GM12878 (cell line): ENCODE measurements around the gene THNSL1. TPM values are rescaled to one million over a fixed set of nuclear protein-coding genes. Genes with fewer than 3 reads are reported as not detected.

Experiments used
- ATAC-seq: fragments of 200-7000 bp; cut with Tn5 transposase; 3 replicates; pipeline ENCODE4 v1.9.1; 2020; ENCODE audit warnings: mild to moderate bottlenecking, moderate library complexity
- BruUV-seq: library from RNA; stranded (reverse); fragments of 400-500 nt; replicated peaks from 2 replicates; lab custom pipeline; 2021; lab: Mats Ljungman, UMichigan
- CTCF ChIA-PET: fragments of 300-600 bp; sonication (Branson Sonifier 250); formaldehyde crosslinking; extraction: SDS; loops from one replicate; lab custom pipeline; 2021; ENCODE audit warnings: inconsistent platforms; lab: Yijun Ruan, JAX
- POLR2A ChIA-PET: fragments of 350-600 bp; formaldehyde crosslinking; extraction: SDS; loops from one replicate; lab custom pipeline; 2021; ENCODE audit warnings: inconsistent platforms; lab: Charles Lee
- RAD21 ChIA-PET: fragments of 300-600 bp; sonication (Branson Sonifier 250); formaldehyde crosslinking; loops from one replicate; lab custom pipeline; 2023; ENCODE audit warnings: antibody characterized with exemption; ENCODE audit not compliant: unreplicated experiment; lab: Charles Lee
- SMC1A ChIA-PET: fragments of 300-600 bp; sonication (Branson Sonifier 250); formaldehyde crosslinking; loops from one replicate; lab custom pipeline; 2023; ENCODE audit not compliant: unreplicated experiment, uncharacterized antibody; lab: Charles Lee
- DNase-seq: peaks from one replicate; pipeline ENCODE4 v3.0.0-alpha.2; 2011; ENCODE audit warnings: low read depth, low spot score
- FAIRE-seq: peaks from 3 replicates; lab custom pipeline; 2011; peaks lifted over from hg19 to GRCh38; lab: Jason Lieb, UNC
- H2AFZ ChIP-seq: 2 replicates; pipeline ENCODE4 v1.6.0; 2011; ENCODE audit warnings: low read depth, low read length, control low read depth; ENCODE audit not compliant: control insufficient read depth
- H3K27ac ChIP-seq: 2 replicates; pipeline ENCODE4 v1.5.1; 2011; ENCODE audit warnings: control low read depth; ENCODE audit not compliant: control insufficient read depth, insufficient read depth
- H3K27me3 ChIP-seq, 2 experiments: replicated peaks in 1 of 2; 2 replicates each; pipeline versions ENCODE4 v1.6.0 to v1.6.1; 2011; ENCODE audit warnings: low read length in 1 of 2; ENCODE audit not compliant: control insufficient read depth in 2 of 2, insufficient read depth in 2 of 2
- H3K36me3 ChIP-seq, 2 experiments: 2 replicates each; pipeline ENCODE4 v1.5.1; 2011; ENCODE audit warnings: low read length in 1 of 2; ENCODE audit not compliant: control insufficient read depth in 2 of 2, insufficient read depth in 2 of 2
- H3K4me1 ChIP-seq: 2 replicates; pipeline ENCODE4 v1.6.1; 2011; ENCODE audit warnings: mild to moderate bottlenecking, low read length, moderate library complexity, mixed read lengths; ENCODE audit not compliant: control insufficient read depth, insufficient read depth
- H3K4me2 ChIP-seq: 2 replicates; pipeline ENCODE4 v1.6.0; 2011; ENCODE audit warnings: control low read depth; ENCODE audit not compliant: control insufficient read depth, insufficient read depth
- H3K4me3 ChIP-seq: fragments of 200-600 bp; sonication (generic); 2 replicates; pipeline ENCODE4 v1.5.1; 2016
- H3K79me2 ChIP-seq: 2 replicates; pipeline ENCODE4 v1.6.0; 2011; ENCODE audit warnings: low read length; ENCODE audit not compliant: control insufficient read depth, insufficient read depth
- H3K9ac ChIP-seq: 2 replicates; pipeline ENCODE4 v1.8.0; 2011; ENCODE audit warnings: low read length, control low read depth, mixed read lengths; ENCODE audit not compliant: control insufficient read depth, insufficient read depth
- H3K9me3 ChIP-seq: replicated peaks from 3 replicates; pipeline ENCODE4 v1.5.1; 2011; ENCODE audit warnings: mild to moderate bottlenecking, low read length; ENCODE audit not compliant: control insufficient read depth, insufficient read depth
- H4K20me1 ChIP-seq: 2 replicates; pipeline ENCODE4 v1.6.0; 2011; ENCODE audit not compliant: control insufficient read depth, insufficient read depth
- CHD4 ChIP-seq: fragments of 200-600 bp; sonication (generic); IDR thresholded peaks from 2 replicates; pipeline ENCODE4 v1.6.1; 2016; ENCODE audit warnings: mild to moderate bottlenecking
- EED ChIP-seq: sonication (generic); IDR thresholded peaks from 2 replicates; pipeline ENCODE4 v1.6.1; 2016; ENCODE audit warnings: antibody characterized with exemption, low read depth
- HDAC2 ChIP-seq: fragments of 200-600 bp; sonication (generic); IDR thresholded peaks from 2 replicates; pipeline ENCODE4 v1.6.1; 2017
- RELA ChIP-seq: fragments of 450-650 bp; IDR thresholded peaks from 2 replicates; pipeline ENCODE4 v1.8.0; 2014; ENCODE audit warnings: borderline replicate concordance; ENCODE audit not compliant: partially characterized antibody
- SREBF2 ChIP-seq: IDR thresholded peaks from 2 replicates; pipeline ENCODE4 v1.6.1; 2012; ENCODE audit warnings: mild to moderate bottlenecking, low read length
- ZSCAN29 ChIP-seq: fragments of 450-650 bp; IDR thresholded peaks from 2 replicates; pipeline ENCODE4 v1.6.1; 2017; ENCODE audit warnings: mild to moderate bottlenecking, moderate library complexity
- WGBS: methylation state at CpG from one replicate; pipeline ENCODE4 v1.1.6; 2016; ENCODE audit warnings: low lambda C conversion rate; ENCODE audit not compliant: insufficient replicate concordance, insufficient coverage; ENCODE audit errors: missing lambda C conversion rate; 5-methylcytosine and 5-hydroxymethylcytosine counted together
- in situ Hi-C: fragments of 300-500 bp; cut with MboI; formaldehyde crosslinking; loops from 9 replicates; pipeline ENCODE4 v1.14.3; 2018; ENCODE audit warnings: mixed read lengths
- intact Hi-C: fragments of 100-400 bp; cut with micrococcal nuclease; formaldehyde crosslinking; loops from one replicate; pipeline ENCODE4 v1.14.2; 2022; ENCODE audit not compliant: unreplicated experiment
- polyA plus RNA-seq, 11 experiments: library from polyadenylated mRNA; depleted of rRNA in 4 of 11; unstranded in 6 of 11; stranded (reverse) in 5 of 11; fragments of >200 nt; fragmentation: Nextera tagmentation in 4 of 11; fragmentation: Illumina TruSeq in 1 of 11; extraction: Ambion mirVana in 4 of 11; extraction: Trizol in 1 of 11; gene quantifications; 1 replicate in 1 of 11; 2 replicates in 10 of 11; pipeline versions ENCODE4 v1.2.1 to v1.2.3, GENCODE V29; 2011 to 2016; ENCODE audit warnings: inconsistent platforms in 2 of 11, missing spikeins in 2 of 11, low read depth in 1 of 11
- total RNA-seq, 4 experiments: library from RNA; depleted of rRNA in 3 of 4; stranded (reverse); fragments of >200 nt in 3 of 4; fragmentation: Illumina TruSeq in 1 of 4; extraction: Trizol in 1 of 4; gene quantifications; 2 replicates each; pipeline versions ENCODE4 v1.2.1 to v1.2.3, GENCODE V29; 2013 to 2021
- TF ChIP-seq, protein P1 (sequence below): fragments of 450-650 bp; IDR thresholded peaks from 2 replicates; pipeline ENCODE4 v1.6.1; 2018; ENCODE audit warnings: borderline replicate concordance, mild to moderate bottlenecking; ENCODE audit not compliant: partially characterized antibody
- TF ChIP-seq, protein P2 (sequence below): fragments of 450-650 bp; formaldehyde crosslinking; IDR thresholded peaks from 2 replicates; pipeline ENCODE4 v1.4.0; 2022; ENCODE audit warnings: mild to moderate bottlenecking, moderate library complexity
- TF ChIP-seq, protein P3 (sequence below): fragments of 450-650 bp; IDR thresholded peaks from 2 replicates; pipeline ENCODE4 v1.6.1; 2017; ENCODE audit warnings: mild to moderate bottlenecking, moderate library complexity

THNSL1 gene
- total and polyA plus RNA-seq, 10 of the 15 experiments (the other 5 are each of a cell fraction or from before 2014, with no cell fraction given), result 4.2 to 17.5 (median 6.2) TPM

DNA sequence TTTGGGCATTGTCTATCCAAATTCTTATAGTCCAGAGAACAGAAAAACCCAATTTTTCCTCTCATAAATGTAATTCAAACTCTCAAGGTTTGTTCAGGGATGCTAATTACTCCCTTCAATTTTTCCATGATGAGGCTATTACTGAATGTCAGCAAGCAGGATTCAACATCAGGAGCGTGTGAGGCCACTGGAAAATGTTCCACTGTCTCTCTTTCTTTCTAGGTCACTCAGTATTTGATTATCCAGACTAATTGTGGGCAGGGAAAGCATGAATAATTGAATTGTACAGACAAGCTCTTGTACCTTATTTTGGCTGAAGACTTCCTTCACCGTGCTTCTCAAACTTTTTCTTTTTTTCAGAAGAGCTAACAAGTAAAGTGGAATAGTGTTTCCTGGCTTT lies 30.7 kb downstream of the THNSL1 start (continued):
- TF ChIP-seq CHD4, result no peak
- TF ChIP-seq, protein P1, sequence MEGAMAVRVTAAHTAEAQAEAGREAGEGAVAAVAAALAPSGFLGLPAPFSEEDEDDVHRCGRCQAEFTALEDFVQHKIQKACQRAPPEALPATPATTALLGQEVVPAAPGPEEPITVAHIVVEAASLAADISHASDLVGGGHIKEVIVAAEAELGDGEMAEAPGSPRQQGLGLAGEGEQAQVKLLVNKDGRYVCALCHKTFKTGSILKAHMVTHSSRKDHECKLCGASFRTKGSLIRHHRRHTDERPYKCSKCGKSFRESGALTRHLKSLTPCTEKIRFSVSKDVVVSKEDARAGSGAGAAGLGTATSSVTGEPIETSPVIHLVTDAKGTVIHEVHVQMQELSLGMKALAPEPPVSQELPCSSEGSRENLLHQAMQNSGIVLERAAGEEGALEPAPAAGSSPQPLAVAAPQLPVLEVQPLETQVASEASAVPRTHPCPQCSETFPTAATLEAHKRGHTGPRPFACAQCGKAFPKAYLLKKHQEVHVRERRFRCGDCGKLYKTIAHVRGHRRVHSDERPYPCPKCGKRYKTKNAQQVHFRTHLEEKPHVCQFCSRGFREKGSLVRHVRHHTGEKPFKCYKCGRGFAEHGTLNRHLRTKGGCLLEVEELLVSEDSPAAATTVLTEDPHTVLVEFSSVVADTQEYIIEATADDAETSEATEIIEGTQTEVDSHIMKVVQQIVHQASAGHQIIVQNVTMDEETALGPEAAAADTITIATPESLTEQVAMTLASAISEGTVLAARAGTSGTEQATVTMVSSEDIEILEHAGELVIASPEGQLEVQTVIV, result no peak
- no peak for TF ChIP-seq EED
- no peak for TF ChIP-seq ZSCAN29
- no peak for TF ChIP-seq HDAC2

DNA sequence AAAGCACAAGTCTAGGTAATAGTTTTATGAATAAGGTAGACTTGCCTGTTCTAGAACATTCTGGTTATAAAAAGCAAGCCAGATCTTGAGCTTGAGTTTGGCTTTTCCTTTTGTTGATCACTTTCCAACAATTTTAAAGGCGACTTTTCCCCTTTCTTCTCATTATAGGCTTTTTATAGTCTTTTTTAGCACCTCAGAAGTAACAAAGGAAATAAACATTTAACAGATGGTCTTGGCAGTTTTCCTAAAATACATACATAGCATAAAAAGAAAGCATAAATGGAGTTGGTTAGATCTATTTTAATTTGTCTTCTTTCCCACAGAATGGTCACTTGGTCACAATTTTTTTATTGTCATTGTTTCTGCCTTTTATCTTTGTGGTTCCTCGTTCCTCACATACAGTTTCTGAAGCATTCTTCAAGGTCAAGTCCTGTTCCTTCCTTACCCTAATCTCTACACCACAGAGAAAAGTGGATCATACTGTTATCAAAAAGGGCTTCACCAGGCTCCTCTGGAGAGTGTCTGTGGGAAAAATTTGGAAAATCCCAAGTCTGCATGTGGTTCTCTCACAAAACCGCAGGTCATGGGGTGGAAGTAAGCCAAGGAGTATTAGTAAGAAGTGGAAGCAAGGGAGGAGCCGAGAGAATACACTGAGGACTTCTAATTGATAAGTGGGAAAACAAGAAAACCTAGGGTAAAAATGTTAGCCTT lies 31.3 kb downstream of the THNSL1 start:
- Histone ChIP-seq H3K4me2 (no peak overlapping the region), H3K27me3 (no peaks in the 10 kb centered on the region), H3K36me3 (no peaks in the 10 kb centered on the region), H3K9ac (no peak overlapping the region), H2AFZ (no peak overlapping the region), H3K27ac (no peak overlapping the region), H3K9me3 (no peaks in the 10 kb centered on the region), H3K4me1 (no peaks in the 10 kb centered on the region), H3K79me2 (no peaks in the 10 kb centered on the region), H4K20me1 (no peaks in the 10 kb centered on the region), H3K4me3 (no peak overlapping the region)
- RAD21 ChIA-PET, result no interaction called here
- intact Hi-C loops (no loop called here), in situ Hi-C loops (no loop called here)
- ATAC-seq (no peak), DNase-seq (no peak), FAIRE-seq (no peak)
- no TSS peak for BruUV-seq
- CTCF ChIA-PET, result interaction anchor here (1.1 to 3.1 kb wide), 2 partner anchors 20 to 33 kb away, joined by 3 to 11 read pairs; no protein-coding TSS in a partner anchor
- 13% methylated on average over 4 of the region's 4 CpGs for WGBS
- SMC1A ChIA-PET, result no interaction called here
- POLR2A ChIA-PET, result no interaction called here
- TF ChIP-seq, protein P2, sequence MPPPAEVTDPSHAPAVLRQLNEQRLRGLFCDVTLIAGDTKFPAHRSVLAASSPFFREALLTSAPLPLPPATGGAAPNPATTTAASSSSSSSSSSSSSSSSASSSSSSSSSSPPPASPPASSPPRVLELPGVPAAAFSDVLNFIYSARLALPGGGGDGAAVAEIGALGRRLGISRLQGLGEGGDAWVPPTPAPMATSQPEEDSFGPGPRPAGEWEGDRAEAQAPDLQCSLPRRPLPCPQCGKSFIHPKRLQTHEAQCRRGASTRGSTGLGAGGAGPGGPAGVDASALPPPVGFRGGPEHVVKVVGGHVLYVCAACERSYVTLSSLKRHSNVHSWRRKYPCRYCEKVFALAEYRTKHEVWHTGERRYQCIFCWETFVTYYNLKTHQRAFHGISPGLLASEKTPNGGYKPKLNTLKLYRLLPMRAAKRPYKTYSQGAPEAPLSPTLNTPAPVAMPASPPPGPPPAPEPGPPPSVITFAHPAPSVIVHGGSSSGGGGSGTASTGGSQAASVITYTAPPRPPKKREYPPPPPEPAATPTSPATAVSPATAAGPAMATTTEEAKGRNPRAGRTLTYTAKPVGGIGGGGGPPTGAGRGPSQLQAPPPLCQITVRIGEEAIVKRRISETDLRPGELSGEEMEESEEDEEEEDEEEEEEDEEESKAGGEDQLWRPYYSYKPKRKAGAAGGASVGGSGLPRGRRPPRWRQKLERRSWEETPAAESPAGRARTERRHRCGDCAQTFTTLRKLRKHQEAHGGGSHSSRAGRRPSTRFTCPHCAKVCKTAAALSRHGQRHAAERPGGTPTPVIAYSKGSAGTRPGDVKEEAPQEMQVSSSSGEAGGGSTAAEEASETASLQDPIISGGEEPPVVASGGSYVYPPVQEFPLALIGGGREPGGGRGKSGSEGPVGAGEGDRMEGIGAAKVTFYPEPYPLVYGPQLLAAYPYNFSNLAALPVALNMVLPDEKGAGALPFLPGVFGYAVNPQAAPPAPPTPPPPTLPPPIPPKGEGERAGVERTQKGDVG (CRISPR knock-in tag), result no peak
- TF ChIP-seq SREBF2, result no peak
- TF ChIP-seq, protein P3, sequence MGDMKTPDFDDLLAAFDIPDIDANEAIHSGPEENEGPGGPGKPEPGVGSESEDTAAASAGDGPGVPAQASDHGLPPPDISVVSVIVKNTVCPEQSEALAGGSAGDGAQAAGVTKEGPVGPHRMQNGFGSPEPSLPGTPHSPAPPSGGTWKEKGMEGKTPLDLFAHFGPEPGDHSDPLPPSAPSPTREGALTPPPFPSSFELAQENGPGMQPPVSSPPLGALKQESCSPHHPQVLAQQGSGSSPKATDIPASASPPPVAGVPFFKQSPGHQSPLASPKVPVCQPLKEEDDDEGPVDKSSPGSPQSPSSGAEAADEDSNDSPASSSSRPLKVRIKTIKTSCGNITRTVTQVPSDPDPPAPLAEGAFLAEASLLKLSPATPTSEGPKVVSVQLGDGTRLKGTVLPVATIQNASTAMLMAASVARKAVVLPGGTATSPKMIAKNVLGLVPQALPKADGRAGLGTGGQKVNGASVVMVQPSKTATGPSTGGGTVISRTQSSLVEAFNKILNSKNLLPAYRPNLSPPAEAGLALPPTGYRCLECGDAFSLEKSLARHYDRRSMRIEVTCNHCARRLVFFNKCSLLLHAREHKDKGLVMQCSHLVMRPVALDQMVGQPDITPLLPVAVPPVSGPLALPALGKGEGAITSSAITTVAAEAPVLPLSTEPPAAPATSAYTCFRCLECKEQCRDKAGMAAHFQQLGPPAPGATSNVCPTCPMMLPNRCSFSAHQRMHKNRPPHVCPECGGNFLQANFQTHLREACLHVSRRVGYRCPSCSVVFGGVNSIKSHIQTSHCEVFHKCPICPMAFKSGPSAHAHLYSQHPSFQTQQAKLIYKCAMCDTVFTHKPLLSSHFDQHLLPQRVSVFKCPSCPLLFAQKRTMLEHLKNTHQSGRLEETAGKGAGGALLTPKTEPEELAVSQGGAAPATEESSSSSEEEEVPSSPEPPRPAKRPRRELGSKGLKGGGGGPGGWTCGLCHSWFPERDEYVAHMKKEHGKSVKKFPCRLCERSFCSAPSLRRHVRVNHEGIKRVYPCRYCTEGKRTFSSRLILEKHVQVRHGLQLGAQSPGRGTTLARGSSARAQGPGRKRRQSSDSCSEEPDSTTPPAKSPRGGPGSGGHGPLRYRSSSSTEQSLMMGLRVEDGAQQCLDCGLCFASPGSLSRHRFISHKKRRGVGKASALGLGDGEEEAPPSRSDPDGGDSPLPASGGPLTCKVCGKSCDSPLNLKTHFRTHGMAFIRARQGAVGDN, result no peak
- no peak for TF ChIP-seq RELA
